Endothelial cell of umbilical vein (primary cell): ENCODE results near the gene CREG2. TPM values are rescaled to one million over a fixed set of nuclear protein-coding genes. Genes with fewer than 3 reads are reported as not detected.

Experiments used
- BruUV-seq: library from RNA; stranded (reverse); fragments of 400-500 nt; replicated peaks from 2 replicates; lab custom pipeline; 2021; lab: Mats Ljungman, UMichigan
- CTCF ChIA-PET: fragments of 300-600, 350-600 bp; sonication (Branson Sonifier 250); formaldehyde crosslinking; loops from one replicate; lab custom pipeline; 2021; ENCODE audit warnings: antibody characterized with exemption, inconsistent platforms; lab: Charles Lee
- POLR2A ChIA-PET: fragments of 300-600, 350-600 bp; sonication (Branson Sonifier 250); formaldehyde crosslinking; loops from one replicate; lab custom pipeline; 2021; ENCODE audit warnings: antibody characterized with exemption, inconsistent platforms; lab: Charles Lee
- DNase-seq: peaks from one replicate; pipeline ENCODE4 v3.0.0-alpha.2; 2011; ENCODE audit warnings: low read depth, low spot score
- FAIRE-seq: peaks from 2 replicates; lab custom pipeline; 2011; peaks lifted over from hg19 to GRCh38; lab: Jason Lieb, UNC
- H2AFZ ChIP-seq: 2 replicates; pipeline ENCODE4 v1.6.0; 2012; ENCODE audit warnings: low read depth, low read length, control low read depth, inconsistent platforms
- H3K27ac ChIP-seq: 2 replicates; pipeline ENCODE4 v1.5.1; 2011; ENCODE audit warnings: low read depth, mild to moderate bottlenecking, control low read depth, low read length, moderate library complexity; ENCODE audit not compliant: insufficient read depth
- H3K27me3 ChIP-seq, 2 experiments: 2 replicates each; pipeline versions ENCODE4 v1.6.0 to v1.6.1; 2011; ENCODE audit warnings: low read length in 2 of 2, mixed read lengths in 1 of 2; ENCODE audit not compliant: control insufficient read depth in 2 of 2, insufficient read depth in 2 of 2
- H3K36me3 ChIP-seq, 2 experiments: 2 replicates in 1 of 2; 3 replicates in 1 of 2; pipeline ENCODE4 v1.5.1; 2011; ENCODE audit warnings: low read length in 2 of 2, mild to moderate bottlenecking in 1 of 2, moderate library complexity in 1 of 2; ENCODE audit not compliant: control insufficient read depth in 2 of 2, insufficient read depth in 2 of 2; ENCODE audit errors: extremely low read depth in 1 of 2
- H3K4me1 ChIP-seq: 3 replicates; pipeline ENCODE4 v1.5.1; 2011; ENCODE audit warnings: mild to moderate bottlenecking, low read length; ENCODE audit not compliant: control insufficient read depth, insufficient read depth; ENCODE audit errors: extremely low read depth
- H3K4me2 ChIP-seq: 2 replicates; pipeline ENCODE4 v1.6.1; 2011; ENCODE audit warnings: low read length, control low read depth, mixed read lengths; ENCODE audit not compliant: insufficient read depth
- H3K4me3 ChIP-seq, 3 experiments: fragments of 200-600 bp in 1 of 3; sonication (generic), shearing (Covaris generic) in 1 of 3; replicated peaks in 1 of 3; 2 replicates each; pipeline ENCODE4 v1.5.1; 2011 to 2016; ENCODE audit warnings: control low read depth in 3 of 3, low read length in 3 of 3, mild to moderate bottlenecking in 2 of 3, inconsistent platforms in 1 of 3, low read depth in 1 of 3, moderate library complexity in 1 of 3; ENCODE audit not compliant: insufficient read depth in 1 of 3
- H3K79me2 ChIP-seq: 2 replicates; pipeline ENCODE4 v1.6.0; 2012; ENCODE audit warnings: low read length, inconsistent platforms; ENCODE audit not compliant: control insufficient read depth, insufficient read depth
- H3K9ac ChIP-seq: replicated peaks from 2 replicates; pipeline ENCODE3; 2011; ENCODE audit warnings: low read length, control low read depth; ENCODE audit not compliant: insufficient read depth; ENCODE audit errors: extremely low read depth
- H3K9me1 ChIP-seq: replicated peaks from 3 replicates; pipeline ENCODE4 v1.6.0; 2011; ENCODE audit warnings: mild to moderate bottlenecking, low read length; ENCODE audit not compliant: control insufficient read depth, insufficient read depth; ENCODE audit errors: extremely low read depth
- H3K9me3 ChIP-seq: replicated peaks from 2 replicates; pipeline ENCODE4 v1.5.1; 2012; ENCODE audit warnings: low read length, inconsistent platforms; ENCODE audit not compliant: control insufficient read depth, insufficient read depth
- H4K20me1 ChIP-seq: replicated peaks from 2 replicates; pipeline ENCODE3; 2011; ENCODE audit warnings: mild to moderate bottlenecking, low read length; ENCODE audit not compliant: control insufficient read depth, insufficient read depth; ENCODE audit errors: extremely low read depth
- FOS ChIP-seq: IDR thresholded peaks from 2 replicates; pipeline ENCODE4 v1.6.1; 2011; ENCODE audit warnings: mild to moderate bottlenecking, low read length, moderate library complexity, borderline replicate concordance; ENCODE audit not compliant: insufficient read depth
- GATA2 ChIP-seq: IDR thresholded peaks from 2 replicates; pipeline ENCODE4 v1.7.0; 2011; ENCODE audit warnings: low read depth, mild to moderate bottlenecking, moderate library complexity, mixed read lengths, low read length; ENCODE audit not compliant: insufficient read length, insufficient read depth
- JUN ChIP-seq: IDR thresholded peaks from 2 replicates; pipeline ENCODE4 v1.6.1; 2011; ENCODE audit warnings: borderline replicate concordance, low read depth; ENCODE audit not compliant: insufficient read length, insufficient read depth
- MYC ChIP-seq: IDR thresholded peaks from one replicate; pipeline ENCODE4 v1.6.1; 2011; ENCODE audit warnings: mild to moderate bottlenecking, low read depth, low read length
- POLR2A ChIP-seq: IDR thresholded peaks from 2 replicates; pipeline ENCODE4 v1.6.1; 2012; ENCODE audit warnings: low read depth, mild to moderate bottlenecking, control low read depth, low read length
- POLR2AphosphoS5 ChIP-seq: IDR thresholded peaks from 2 replicates; pipeline ENCODE4 v1.6.1; 2012; ENCODE audit warnings: low read depth, mild to moderate bottlenecking, control low read depth, low read length, moderate library complexity; ENCODE audit not compliant: insufficient read depth
- dilution Hi-C: fragments of 300-500 bp; cut with MboI; formaldehyde crosslinking; loops from one replicate; pipeline ENCODE4 v1.15.0; 2019; ENCODE audit warnings: low sequenced_read_pairs; ENCODE audit not compliant: extremely low pct_ligation_motif_present
- intact Hi-C: fragments of 100-400 bp; cut with micrococcal nuclease; formaldehyde crosslinking; loops from one replicate; pipeline ENCODE4 v1.10.0; 2022
- polyA plus RNA-seq, 4 experiments: library from polyadenylated mRNA; depleted of rRNA in 3 of 4; stranded (reverse) in 3 of 4; unstranded in 1 of 4; fragments of >200 nt; gene quantifications; 2 replicates each; pipeline versions ENCODE4 v1.2.1 to v1.2.3, GENCODE V29; 2011 to 2012; ENCODE audit warnings: missing spikeins in 1 of 4
- total RNA-seq: library from RNA; stranded (reverse); gene quantifications from 2 replicates; pipeline ENCODE4 v1.2.3, GENCODE V29; 2021

The CREG2 gene
- total and polyA plus RNA-seq, 2 donors (not counting 3 experiments of a cell fraction or from before 2014, with no cell fraction given), result 0.48 to 2.0 TPM

DNA sequence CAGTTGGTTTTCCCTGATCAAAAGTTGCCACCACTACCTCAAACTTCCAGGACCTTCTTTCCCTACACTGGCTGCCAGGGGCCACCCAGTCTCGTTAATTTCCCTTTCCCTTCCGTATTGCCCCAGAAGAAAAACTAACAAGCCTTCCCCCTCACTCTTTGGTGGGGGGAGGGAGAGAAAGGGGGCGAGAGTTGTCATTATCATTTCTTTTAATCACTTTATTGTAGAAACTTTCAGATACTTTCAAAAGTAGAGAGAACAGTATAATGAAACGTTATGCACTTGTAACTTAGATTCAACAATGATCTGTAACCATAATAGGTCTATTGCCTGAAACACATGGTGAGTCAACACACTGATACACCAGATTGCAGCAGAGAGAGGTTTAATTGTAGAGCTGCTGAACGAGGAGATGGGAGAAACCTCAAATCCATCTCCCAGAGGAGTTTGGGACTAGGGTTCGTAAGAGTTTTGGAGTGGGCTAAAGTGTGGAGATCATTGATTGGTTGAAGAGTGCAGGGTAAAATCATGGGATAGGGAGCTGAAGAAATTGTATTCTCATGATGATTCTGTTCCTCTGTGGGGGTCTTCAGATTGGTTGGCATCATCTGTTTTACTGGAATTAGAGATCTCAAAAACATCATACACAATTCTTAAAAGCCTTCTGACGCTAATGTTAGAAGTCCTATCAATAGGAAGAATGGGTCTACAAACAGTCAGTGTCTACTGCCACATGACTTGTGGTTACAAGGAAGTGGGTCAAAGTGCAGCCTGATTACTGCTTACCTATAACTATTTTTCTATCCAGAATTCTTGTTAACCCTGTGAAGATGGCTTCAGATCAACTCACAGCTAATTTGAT, 76.2 kb downstream of the CREG2 start:
- Histone ChIP-seq H3K36me3 (no peaks in the 10 kb centered on the region), H2AFZ (no peak overlapping the region), H3K27ac (no peak overlapping the region), H3K4me2 (no peak overlapping the region), H4K20me1 (peaks cover 3% of the 10 kb centered on the region), H3K4me1 (peaks cover 11% of the 10 kb centered on the region), H3K4me3 (no peak overlapping the region), H3K79me2 (peaks cover 26% of the 10 kb centered on the region), H3K27me3 (no peaks in the 10 kb centered on the region), H3K9me1 (no peaks in the 10 kb centered on the region), H3K9me3 (no peaks in the 10 kb centered on the region), H3K9ac (no peak overlapping the region)
- dilution Hi-C loops (no loop called here), intact Hi-C loops (no loop called here)
- FAIRE-seq, result no peak
- BruUV-seq, result no TSS peak
- no peak for DNase-seq
- POLR2A ChIA-PET, result no interaction called here
- TF ChIP-seq FOS, result no peak
- no peak for TF ChIP-seq POLR2A
- no peak for TF ChIP-seq JUN
- TF ChIP-seq POLR2AphosphoS5, result no peak
- no peak for TF ChIP-seq MYC
- TF ChIP-seq GATA2, result no peak
- CTCF ChIA-PET, result interaction anchor here (0.9 to 1.1 kb wide), 2 partner anchors 10 to 31 kb away, joined by 3 to 5 read pairs; no protein-coding TSS in a partner anchor
